HEK293T (cell line): ENCODE data around the gene LIPG.

Experiments
- BHLHE40 ChIP-seq: fragments of 450-650 bp; IDR thresholded peaks from 2 replicates; pipeline ENCODE4 v1.6.1; 2016; ENCODE audit warnings: mild to moderate bottlenecking, moderate library complexity, borderline replicate concordance
- FOXM1 ChIP-seq: fragments of 450-650 bp; IDR thresholded peaks from 2 replicates; pipeline ENCODE4 v1.6.1; 2017; ENCODE audit warnings: mild to moderate bottlenecking, borderline replicate concordance
- NFRKB ChIP-seq: fragments of 450-650 bp; IDR thresholded peaks from 2 replicates; pipeline ENCODE4 v1.6.1; 2016; ENCODE audit warnings: mild to moderate bottlenecking, moderate library complexity
- SP1 ChIP-seq: fragments of 450-650 bp; IDR thresholded peaks from 2 replicates; pipeline ENCODE4 v1.6.1; 2017

- no peak for TF ChIP-seq FOXM1
- no peak for TF ChIP-seq BHLHE40
- TF ChIP-seq NFRKB = no peak
- TF ChIP-seq SP1 = no peak
Observed at GRCh38 chr18:49517483-49517882, 44.4 kb upstream of the LIPG start.
